Sigmoid colon (tissue), 7 donors: Measurements from ENCODE around the gene SRP9. TPM values are rescaled to one million over a fixed set of nuclear protein-coding genes. Genes with fewer than 3 reads are reported as not detected.

Source experiments
- DNase-seq: peaks from one replicate; pipeline ENCODE4 v3.0.0-alpha.2; 2019
- H3K27ac ChIP-seq, 4 donors: fragments of 200-600 bp; sonication (generic); one replicate each; pipeline ENCODE4 v1.5.1; 2016 to 2019; ENCODE audit warnings: mild to moderate bottlenecking in 1 of 4
- H3K27me3 ChIP-seq, 3 donors: fragments of 200-600 bp; sonication (generic); one replicate each; pipeline ENCODE4 v1.5.1; 2019; ENCODE audit warnings: mild to moderate bottlenecking in 1 of 3
- H3K36me3 ChIP-seq, 4 donors: fragments of 200-600 bp; sonication (generic); one replicate each; pipeline ENCODE4 v1.5.1; 2016 to 2019
- H3K4me1 ChIP-seq, 4 donors: fragments of 200-600 bp; sonication (generic); one replicate each; pipeline ENCODE4 v1.5.1; 2017 to 2019
- H3K4me3 ChIP-seq, 4 donors: fragments of 200-600 bp; sonication (generic); one replicate each; pipeline ENCODE4 v1.5.1; 2017 to 2019; ENCODE audit warnings: mild to moderate bottlenecking in 2 of 4, moderate library complexity in 1 of 4
- H3K9me3 ChIP-seq, 4 donors: fragments of 200-600 bp in 3 of 4; sonication (generic) in 3 of 4; one replicate each; pipeline versions ENCODE4 v1.5.1 to v1.6.1; 2013 to 2019
- EP300 ChIP-seq, 4 donors: sonication (generic); formaldehyde crosslinking; IDR thresholded peaks; one replicate each; pipeline ENCODE4 v1.6.1; 2017; ENCODE audit warnings: antibody characterized with exemption in 4 of 4
- POLR2A ChIP-seq, 2 donors: fragments of 450-650 bp; IDR thresholded peaks; one replicate each; pipeline ENCODE4 v1.6.1; 2016; ENCODE audit warnings: antibody characterized with exemption in 2 of 2, mild to moderate bottlenecking in 2 of 2, moderate library complexity in 2 of 2
- POLR2AphosphoS5 ChIP-seq, 4 donors: sonication (generic); formaldehyde crosslinking; IDR thresholded peaks; one replicate each; pipeline ENCODE4 v1.6.1; 2017; ENCODE audit warnings: antibody characterized with exemption in 4 of 4
- WGBS, 2 donors: extraction: QIAGEN DNeasy Blood & Tissue Kit; methylation state at CpG; one replicate each; pipeline ENCODE4 v1.1.7; 2013; 5-methylcytosine and 5-hydroxymethylcytosine counted together
- intact Hi-C: fragments of 100-400 bp; cut with DNase I; formaldehyde crosslinking; loops from one replicate; pipeline ENCODE4 v1.15.1; 2023
- polyA plus RNA-seq, 3 donors: library from polyadenylated mRNA; stranded (reverse); fragments of 200-250 nt; gene quantifications; one replicate each; pipeline ENCODE4 v1.2.3, GENCODE V29; 2013
- total RNA-seq, 4 donors: library from RNA; depleted of rRNA; stranded (reverse); fragments of >200 nt; gene quantifications; one replicate each; pipeline ENCODE4 v1.1.0, GENCODE V29; 2016
- TF ChIP-seq, protein P1 (sequence below), 4 experiments: fragments of 450-650 bp in 3 of 4; fragments of 200-600 bp in 1 of 4; IDR thresholded peaks; one replicate each; pipeline ENCODE4 v1.5.1; 2016 to 2019; ENCODE audit warnings: antibody characterized with exemption in 4 of 4, mild to moderate bottlenecking in 3 of 4, moderate library complexity in 2 of 4
- donor health status: healthy with polysubstance abuse.
- donor health status: Bipolar disorder and iron deficiency.
- donor health status: healthy.

SRP9 gene
- total and polyA plus RNA-seq, 7 donors = 148 to 513 (median 264) TPM

DNA sequence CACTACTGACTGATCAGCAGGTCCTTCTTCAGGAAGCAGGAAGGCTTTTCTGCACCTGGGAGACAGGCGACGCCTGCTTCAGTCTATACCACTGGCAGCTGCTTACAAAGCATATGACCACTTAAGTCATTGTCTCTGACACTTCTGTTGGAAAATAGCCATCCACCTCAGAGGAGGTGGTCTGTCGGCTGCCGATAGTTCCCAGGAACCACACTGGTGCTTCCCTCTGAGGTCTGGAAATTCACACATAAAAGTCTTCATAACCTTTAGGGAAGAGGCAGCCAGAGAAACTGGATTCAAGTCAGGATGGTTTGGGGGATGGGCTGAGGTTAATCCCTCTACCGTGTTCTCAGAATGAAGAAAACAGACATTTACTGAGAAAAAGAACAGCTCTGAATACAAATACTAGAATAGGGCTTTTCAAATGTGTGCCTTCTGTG is 15.6 kb upstream of the SRP9 start:
- no peaks in the 10 kb centered on the region for H3K36me3 ChIP-seq
- TF ChIP-seq POLR2AphosphoS5 (IDR thresholded peaks at IDR 0.05) (no peak), POLR2A (IDR thresholded peaks at IDR 0.05) (no peak), EP300 (IDR thresholded peaks at IDR 0.05) (no peak)
- TF ChIP-seq, protein P1, sequence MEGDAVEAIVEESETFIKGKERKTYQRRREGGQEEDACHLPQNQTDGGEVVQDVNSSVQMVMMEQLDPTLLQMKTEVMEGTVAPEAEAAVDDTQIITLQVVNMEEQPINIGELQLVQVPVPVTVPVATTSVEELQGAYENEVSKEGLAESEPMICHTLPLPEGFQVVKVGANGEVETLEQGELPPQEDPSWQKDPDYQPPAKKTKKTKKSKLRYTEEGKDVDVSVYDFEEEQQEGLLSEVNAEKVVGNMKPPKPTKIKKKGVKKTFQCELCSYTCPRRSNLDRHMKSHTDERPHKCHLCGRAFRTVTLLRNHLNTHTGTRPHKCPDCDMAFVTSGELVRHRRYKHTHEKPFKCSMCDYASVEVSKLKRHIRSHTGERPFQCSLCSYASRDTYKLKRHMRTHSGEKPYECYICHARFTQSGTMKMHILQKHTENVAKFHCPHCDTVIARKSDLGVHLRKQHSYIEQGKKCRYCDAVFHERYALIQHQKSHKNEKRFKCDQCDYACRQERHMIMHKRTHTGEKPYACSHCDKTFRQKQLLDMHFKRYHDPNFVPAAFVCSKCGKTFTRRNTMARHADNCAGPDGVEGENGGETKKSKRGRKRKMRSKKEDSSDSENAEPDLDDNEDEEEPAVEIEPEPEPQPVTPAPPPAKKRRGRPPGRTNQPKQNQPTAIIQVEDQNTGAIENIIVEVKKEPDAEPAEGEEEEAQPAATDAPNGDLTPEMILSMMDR (IDR thresholded peaks at IDR 0.05) = no peak
- 80 to 86% methylated on average over 5 of the region's 5 CpGs for WGBS, 2 donors
- H3K27me3 ChIP-seq = no peaks in the 10 kb centered on the region
- intact Hi-C loops = no loop called here
- H3K4me1 ChIP-seq = peaks cover 0 to 48% (median 42%) of the 10 kb centered on the region in 4 donors
- DNase-seq = no peak
- H3K4me3 ChIP-seq = no peak overlapping the region
- H3K27ac ChIP-seq = peak overlapping the region in 3 of 4 donors; percentile 66 to 83 (median 74)
- no peaks in the 10 kb centered on the region for H3K9me3 ChIP-seq

DNA sequence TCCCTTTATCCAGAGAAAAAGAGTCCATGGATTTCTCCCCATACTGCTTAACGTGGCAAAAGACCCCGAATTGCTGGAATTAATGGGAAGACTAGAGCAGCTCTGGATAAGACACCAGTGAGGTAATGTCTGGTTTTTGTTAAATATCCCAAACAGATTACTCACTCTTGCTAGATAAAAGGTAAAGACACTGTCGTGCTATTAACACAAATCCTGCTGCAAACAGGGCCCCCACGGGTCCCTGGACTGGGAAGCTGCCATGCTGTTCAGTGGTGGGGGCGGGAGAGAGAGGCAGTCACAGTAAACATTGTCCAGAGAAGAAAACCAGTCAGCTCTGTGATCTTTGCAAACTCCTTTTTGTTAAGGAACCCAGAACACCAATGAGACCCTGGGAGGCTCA is 15.2 kb upstream of the SRP9 start:
- Histone ChIP-seq H3K9me3 (no peaks in the 10 kb centered on the region), H3K27ac (peak overlapping the region in 3 of 4 donors; percentile 66 to 83 (median 74)), H3K4me1 (peaks cover 0 to 52% (median 47%) of the 10 kb centered on the region in 4 donors), H3K36me3 (no peaks in the 10 kb centered on the region), H3K27me3 (no peaks in the 10 kb centered on the region), H3K4me3 (no peak overlapping the region)
- 77 to 84% methylated on average over 5 of the region's 5 CpGs for WGBS, 2 donors
- no peak for DNase-seq
- TF ChIP-seq POLR2A (IDR thresholded peaks at IDR 0.05) = no peak
- TF ChIP-seq EP300 (IDR thresholded peaks at IDR 0.05) = no peak
- intact Hi-C loops = no loop called here

- 64 to 69% methylated on average over 9 of the region's 9 CpGs for WGBS, 2 donors
- peak in 1 of 4 donors; percentile 11 for TF ChIP-seq POLR2AphosphoS5 (IDR thresholded peaks at IDR 0.05)
- TF ChIP-seq EP300 (IDR thresholded peaks at IDR 0.05) = no peak
- peak overlapping the region; percentile 49 to 83 (median 70) for H3K27ac ChIP-seq
- intact Hi-C loops = no loop called here
- H3K4me1 ChIP-seq = peaks cover 0 to 63% (median 54%) of the 10 kb centered on the region in 4 donors
- DNase-seq = no peak
- no peak overlapping the region for H3K4me3 ChIP-seq
- no peaks in the 10 kb centered on the region for H3K27me3 ChIP-seq
- H3K36me3 ChIP-seq = no peaks in the 10 kb centered on the region
- H3K9me3 ChIP-seq = no peaks in the 10 kb centered on the region
These were observed 13.7 kb upstream of the SRP9 start for GRCh38 chr1:225763716-225764548.

DNA sequence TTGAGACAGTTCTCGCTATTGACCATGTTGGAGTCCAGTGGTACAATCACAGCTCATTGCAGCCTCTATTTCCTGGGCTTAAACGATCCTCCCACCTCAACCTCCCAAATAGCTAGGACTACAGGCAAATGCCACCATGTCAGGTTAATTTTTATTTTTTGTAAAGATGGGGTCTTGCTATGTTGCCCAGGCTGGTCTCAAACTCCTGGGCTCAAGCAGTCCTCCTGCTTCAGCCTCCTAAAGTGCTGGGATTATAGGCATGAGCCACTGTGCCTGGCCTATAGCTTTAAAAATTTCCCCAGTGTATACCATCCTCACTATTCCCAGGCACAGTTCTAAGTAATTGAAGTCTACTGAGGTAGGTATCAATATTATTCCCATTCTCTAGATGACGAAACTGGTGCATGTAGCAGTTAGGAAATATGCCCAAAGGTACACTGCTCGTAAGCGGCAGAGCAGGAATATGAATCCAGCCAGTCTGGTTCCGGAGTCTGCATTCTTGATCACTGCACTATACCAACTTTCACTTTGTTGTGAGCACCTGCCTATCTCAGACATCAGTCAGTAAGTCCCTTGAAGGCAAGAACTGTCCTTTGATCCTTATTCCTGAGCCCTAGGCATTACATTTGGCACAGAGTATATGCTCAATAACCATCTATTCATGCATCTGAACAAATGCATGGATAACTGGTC is 11.5 kb upstream of the SRP9 start:
- 92 to 95% methylated on average over 6 of the region's 6 CpGs for WGBS, 2 donors
- peaks cover 0 to 70% (median 64%) of the 10 kb centered on the region in 4 donors for H3K4me1 ChIP-seq

GRCh38 chr1:225766967-225767633 is 10.5 kb upstream of the SRP9 start:
- 74 to 80% methylated on average over 8 of the region's 8 CpGs for WGBS, 2 donors
- intact Hi-C loops = no loop called here
- Histone ChIP-seq H3K36me3 (no peaks in the 10 kb centered on the region), H3K27ac (peak overlapping the region; percentile 61 to 70 (median 67)), H3K4me1 (peaks cover 0 to 74% (median 71%) of the 10 kb centered on the region in 4 donors), H3K27me3 (no peaks in the 10 kb centered on the region), H3K9me3 (no peaks in the 10 kb centered on the region), H3K4me3 (no peak overlapping the region)
- TF ChIP-seq, protein P1 (IDR thresholded peaks at IDR 0.05) = no peak
- TF ChIP-seq POLR2AphosphoS5 (IDR thresholded peaks at IDR 0.05) (peak; percentile 38 to 77 (median 66)), POLR2A (IDR thresholded peaks at IDR 0.05) (no peak), EP300 (IDR thresholded peaks at IDR 0.05) (peak in 2 of 4 donors; percentile 57 to 74)
- peak; percentile 89 for DNase-seq

More for the DNA sequence above, 11.5 kb upstream of the SRP9 start:
- Histone ChIP-seq H3K9me3 (no peaks in the 10 kb centered on the region), H3K36me3 (no peaks in the 10 kb centered on the region), H3K27ac (peak overlapping the region in 3 of 4 donors; percentile 61 to 70 (median 70)), H3K27me3 (no peaks in the 10 kb centered on the region), H3K4me3 (no peak overlapping the region)
- no peak for DNase-seq
- TF ChIP-seq, protein P1 (IDR thresholded peaks at IDR 0.05) = no peak
- TF ChIP-seq POLR2AphosphoS5 (IDR thresholded peaks at IDR 0.05) (no peak), EP300 (IDR thresholded peaks at IDR 0.05) (no peak), POLR2A (IDR thresholded peaks at IDR 0.05) (no peak)
- intact Hi-C loops = no loop called here
